ENCODE results near the gene ABI3.

The ABI3 gene

GRCh38 chr17:49225554-49226236, 15.2 kb downstream of the ABI3 start:
- no peak for DNase-seq (ENCODE audit: low spot score)

- no peak for DNase-seq (ENCODE audit: low spot score)
Observed at GRCh38 chr17:49226771-49227435, 16.4 kb downstream of the ABI3 start.

- DNase-seq (ENCODE audit: low spot score) = peak; percentile 86
Observed at GRCh38 chr17:49227436-49228261, 17.1 kb downstream of the ABI3 start.

GRCh38 chr17:49229076-49229804, 18.7 kb downstream of the ABI3 start:
- DNase-seq (ENCODE audit: low spot score) = no peak

GRCh38 chr17:49229805-49230600, 19.5 kb downstream of the ABI3 start:
- DNase-seq (ENCODE audit: low spot score) = no peak

- peak; percentile 98 for DNase-seq (ENCODE audit: low spot score)
Observed at GRCh38 chr17:49230636-49231562, 20.4 kb downstream of the ABI3 start, which contains the start of gene PHOSPHO1. PHOSPHO1 (minus strand) TSS chr17:49230787; CDS start chr17:49226691, 4,096 bp downstream.

- no peak for DNase-seq (ENCODE audit: low spot score)
Observed at GRCh38 chr17:49231563-49231894, 21.0 kb downstream of the ABI3 start.

- no peak for DNase-seq (ENCODE audit: low spot score)
Observed at GRCh38 chr17:49234509-49235080, 24.1 kb downstream of the ABI3 start.

- no peak for DNase-seq (ENCODE audit: low spot score)
Observed at GRCh38 chr17:49235896-49236295, 25.4 kb downstream of the ABI3 start.

- DNase-seq (ENCODE audit: low spot score) = no peak
Observed at GRCh38 chr17:49239963-49240362, 29.5 kb downstream of the ABI3 start.

GRCh38 chr17:49240619-49241018, 30.1 kb downstream of the ABI3 start:
- no peak for DNase-seq (ENCODE audit: low spot score)

GRCh38 chr17:49241040-49241439, 30.5 kb downstream of the ABI3 start:
- DNase-seq (ENCODE audit: low spot score) = no peak

GRCh38 chr17:49241692-49242397, 31.3 kb downstream of the ABI3 start:
- DNase-seq (ENCODE audit: low spot score) = no peak

GRCh38 chr17:49242813-49243212, 32.3 kb downstream of the ABI3 start:
- no peak for DNase-seq (ENCODE audit: low spot score)

- no peak for DNase-seq (ENCODE audit: low spot score)
Observed at GRCh38 chr17:49244839-49245238, 34.3 kb downstream of the ABI3 start.

- DNase-seq (ENCODE audit: low spot score) = no peak
Observed at GRCh38 chr17:49247944-49248343, 37.4 kb downstream of the ABI3 start.

GRCh38 chr17:49249292-49249794, 38.8 kb downstream of the ABI3 start:
- peak; percentile 58 for DNase-seq (ENCODE audit: low spot score)

GRCh38 chr17:49249890-49250522, 39.5 kb downstream of the ABI3 start:
- no peak for DNase-seq (ENCODE audit: low spot score)

Data from AG08396 (cell line).